SK-N-SH (cell line): ENCODE data around the gene PRKG1. TPM values are rescaled to one million over a fixed set of nuclear protein-coding genes. Genes with fewer than 3 reads are reported as not detected.
A peak's percentile ranks its signal among the peaks of the same experiment; 100 is the strongest.
"Not testable (repeated sequence)": the region's sequence is repeated elsewhere in the genome, so short reads cannot be mapped to it uniquely, and the experiment has no call there.

Source experiments
- CTCF ChIA-PET: fragments of 300-600, 350-600 bp; formaldehyde crosslinking; extraction: SDS; loops from one replicate; lab custom pipeline; 2021; lab: Yijun Ruan, JAX
- POLR2A ChIA-PET: fragments of 350-600 bp; sonication (Branson Sonifier 250); formaldehyde crosslinking; extraction: SDS; loops from one replicate; lab custom pipeline; 2020; ENCODE audit warnings: antibody characterized with exemption, inconsistent platforms; lab: Yijun Ruan, JAX
- DNase-seq: peaks from one replicate; pipeline ENCODE4 v3.0.0; 2012
- H2AFZ ChIP-seq: fragments of 200-600 bp; sonication (generic); 2 replicates; pipeline ENCODE4 v1.8.1; 2016; ENCODE audit warnings: antibody characterized with exemption, mild to moderate bottlenecking, low read depth
- H3F3A ChIP-seq: fragments of 200-600 bp; sonication (generic); replicated peaks from 2 replicates; pipeline ENCODE3; 2016; ENCODE audit warnings: antibody characterized with exemption, mild to moderate bottlenecking; ENCODE audit not compliant: insufficient read depth
- H3K27ac ChIP-seq, 2 experiments: fragments of 200-500 bp in 1 of 2; fragments of 200-600 bp in 1 of 2; sonication (Bioruptor generic) in 1 of 2; sonication (generic), shearing (Covaris generic) in 1 of 2; 2 replicates each; pipeline versions ENCODE4 v1.5.1 to v1.6.1; 2014 to 2016; ENCODE audit warnings: low read depth in 2 of 2, inconsistent platforms in 1 of 2, low read length in 1 of 2, mild to moderate bottlenecking in 1 of 2, mixed read lengths in 1 of 2
- H3K27me3 ChIP-seq: fragments of 200-600 bp; sonication (generic), shearing (Covaris generic); 2 replicates; pipeline ENCODE4 v1.6.1; 2016; ENCODE audit warnings: mixed run types; ENCODE audit not compliant: insufficient read depth
- H3K36me3 ChIP-seq, 2 experiments: fragments of 200-500 bp in 1 of 2; fragments of 200-600 bp in 1 of 2; sonication (Bioruptor generic) in 1 of 2; sonication (generic) in 1 of 2; replicated peaks in 1 of 2; 2 replicates each; pipeline versions ENCODE3 to v1.5.1; 2014 to 2016; ENCODE audit warnings: low read length in 1 of 2, mild to moderate bottlenecking in 1 of 2; ENCODE audit not compliant: insufficient read depth in 2 of 2, control insufficient read depth in 1 of 2
- H3K4me1 ChIP-seq, 2 experiments: fragments of 200-500 bp in 1 of 2; fragments of 200-600 bp in 1 of 2; sonication (Bioruptor generic) in 1 of 2; sonication (generic), shearing (Covaris generic) in 1 of 2; 2 replicates each; pipeline versions ENCODE4 v1.5.1 to v1.6.1; 2014 to 2016; ENCODE audit warnings: low read depth in 1 of 2, low read length in 1 of 2, mixed run types in 1 of 2; ENCODE audit not compliant: insufficient read depth in 2 of 2, control insufficient read depth in 1 of 2
- H3K4me2 ChIP-seq: fragments of 200-600 bp; sonication (generic), shearing (Covaris generic); 2 replicates; pipeline ENCODE4 v1.6.1; 2017; ENCODE audit warnings: mixed run types
- H3K4me3 ChIP-seq, 2 experiments: fragments of 200-500 bp in 1 of 2; fragments of 200-600 bp in 1 of 2; sonication (Bioruptor generic) in 1 of 2; sonication (generic), shearing (Covaris generic) in 1 of 2; 2 replicates each; pipeline versions ENCODE4 v1.5.1 to v1.8.1; 2014 to 2016; ENCODE audit warnings: low read depth in 2 of 2, inconsistent platforms in 1 of 2, low read length in 1 of 2, mild to moderate bottlenecking in 1 of 2, mixed read lengths in 1 of 2, moderate library complexity in 1 of 2
- H3K79me2 ChIP-seq: fragments of 200-600 bp; sonication (generic); 2 replicates; pipeline ENCODE4 v1.8.1; 2017; ENCODE audit warnings: mild to moderate bottlenecking; ENCODE audit not compliant: insufficient read depth
- H3K9ac ChIP-seq: fragments of 200-600 bp; sonication (generic); 2 replicates; pipeline ENCODE4 v1.6.1; 2017; ENCODE audit warnings: mixed run types
- H3K9me2 ChIP-seq: fragments of 200-600 bp; sonication (generic); 2 replicates; pipeline ENCODE4 v1.6.1; 2017; ENCODE audit warnings: mixed run types
- H3K9me3 ChIP-seq: fragments of 200-600 bp; sonication (generic); 2 replicates; pipeline ENCODE4 v1.6.1; 2017; ENCODE audit warnings: mixed run types, mild to moderate bottlenecking, moderate library complexity
- H4K20me1 ChIP-seq: fragments of 200-600 bp; sonication (generic); 2 replicates; pipeline ENCODE4 v1.6.1; 2017; ENCODE audit warnings: mild to moderate bottlenecking, mixed run types; ENCODE audit not compliant: insufficient read depth
- FOXJ3 ChIP-seq: sonication (generic); formaldehyde crosslinking; IDR thresholded peaks from 2 replicates; pipeline ENCODE4 v1.5.1; 2020; ENCODE audit warnings: mild to moderate bottlenecking, missing genetic modification reagents
- FOXM1 ChIP-seq: IDR thresholded peaks from 2 replicates; pipeline ENCODE4 v1.4.0; 2012; ENCODE audit warnings: low read depth, mild to moderate bottlenecking
- JUND ChIP-seq: IDR thresholded peaks from 2 replicates; pipeline ENCODE4 v1.4.0; 2012
- MAX ChIP-seq: IDR thresholded peaks from 2 replicates; pipeline ENCODE4 v1.4.0; 2012; ENCODE audit warnings: low read depth
- MXI1 ChIP-seq: IDR thresholded peaks from 2 replicates; pipeline ENCODE4 v1.6.1; 2012; ENCODE audit warnings: mild to moderate bottlenecking, low read depth, low read length, improper control_type of control experiment
- NRF1 ChIP-seq: IDR thresholded peaks from 2 replicates; pipeline ENCODE4 v1.6.1; 2012; ENCODE audit warnings: low read depth, mild to moderate bottlenecking, low read length
- PBX3 ChIP-seq: IDR thresholded peaks from 2 replicates; pipeline ENCODE4; 2012
- RCOR1 ChIP-seq: fragments of 150-350 bp; IDR thresholded peaks from 2 replicates; pipeline ENCODE4 v1.6.1; 2017; ENCODE audit warnings: antibody characterized with exemption, low read length
- SMC3 ChIP-seq: IDR thresholded peaks from 2 replicates; pipeline ENCODE4 v1.6.1; 2012; ENCODE audit warnings: low read depth, low read length, improper control_type of control experiment
- TCF12 ChIP-seq: IDR thresholded peaks from 2 replicates; pipeline ENCODE4 v1.4.0; 2012
- USF1 ChIP-seq: IDR thresholded peaks from 2 replicates; pipeline ENCODE4 v1.4.0; 2012; ENCODE audit warnings: low read depth, borderline replicate concordance
- YY1 ChIP-seq: IDR thresholded peaks from 2 replicates; pipeline ENCODE4 v1.4.0; 2012; ENCODE audit warnings: low read depth, mild to moderate bottlenecking
- ZBTB33 ChIP-seq: IDR thresholded peaks from 2 replicates; pipeline ENCODE4 v1.4.0; 2012; ENCODE audit warnings: low read depth, borderline replicate concordance
- WGBS: methylation state at CpG from one replicate; pipeline ENCODE4 v1.1.6; 2017; ENCODE audit warnings: low lambda C conversion rate; 5-methylcytosine and 5-hydroxymethylcytosine counted together
- polyA plus RNA-seq, 3 experiments: library from polyadenylated mRNA; depleted of rRNA; stranded (reverse); fragments of >200 nt; gene quantifications; 2 replicates each; pipeline ENCODE4 v1.2.3, GENCODE V29; 2012

PRKG1 gene
- polyA plus RNA-seq, 1 of the 3 experiments (the other 2 are of a cell fraction), result 4.1 TPM

GRCh38 chr10:51389415-51390321 is 315.4 kb downstream of the PRKG1 start (continued):
- TF ChIP-seq ZBTB33, result peak; percentile 53; the same call in 1 of the 2 replicates
- TF ChIP-seq FOXJ3, result no peak
- TF ChIP-seq SMC3, result peak; percentile 72
- TF ChIP-seq PBX3, result peak; percentile 75
- no peak for TF ChIP-seq NRF1
- TF ChIP-seq RCOR1, result no peak
- TF ChIP-seq JUND, result peak; percentile 64
- 0 out of 2 replicates have a peak, but pooled peaks have one; percentile 22 for TF ChIP-seq USF1
- 0 out of 2 replicates have a peak, but pooled peaks have one; percentile 70 for TF ChIP-seq FOXM1

- H3K4me1 ChIP-seq, CTCF ChIA-PET, H3K79me2 ChIP-seq, H3K9me3 ChIP-seq, POLR2A ChIA-PET, H3K27me3 ChIP-seq, H3K27ac ChIP-seq, DNase-seq, H3K4me2 ChIP-seq, H3K9me2 ChIP-seq, H3K4me3 ChIP-seq, H2AFZ ChIP-seq, H3K36me3 ChIP-seq, H3K9ac ChIP-seq, H4K20me1 ChIP-seq: not testable (repeated sequence)
- H3F3A ChIP-seq, result peaks cover 20% of the 10 kb centered on the region
- no CpG with 5 or more reads among the region's 29 CpGs for WGBS
These were observed 318.7 kb downstream of the PRKG1 start for GRCh38 chr10:51393006-51393405.

GRCh38 chr10:51394039-51394438 is 319.8 kb downstream of the PRKG1 start:
- Histone ChIP-seq H3K9me2 (no peaks in the 10 kb centered on the region), H4K20me1 (no peaks in the 10 kb centered on the region), H3K4me2 (no peak overlapping the region), H3K4me3 (no peak overlapping the region), H3K36me3 (no peaks in the 10 kb centered on the region), H3K4me1 (peaks cover 4 to 9% of the 10 kb centered on the region in 2 experiments; a peak in 3 of 4 replicates), H3K9ac (no peak overlapping the region), H3F3A (peaks cover 18% of the 10 kb centered on the region), H2AFZ (no peak overlapping the region), H3K79me2 (no peaks in the 10 kb centered on the region), H3K27ac (no peak overlapping the region), H3K9me3 (no peaks in the 10 kb centered on the region), H3K27me3 (no peaks in the 10 kb centered on the region)
- no peak for DNase-seq
- ChIA-PET CTCF (interaction anchor here (1.9 kb wide), 1 partner anchor 567 kb away, joined by 4 read pairs; no protein-coding TSS in a partner anchor), POLR2A (no interaction called here)
- TF ChIP-seq MAX, result no peak
- no peak for TF ChIP-seq YY1
- TF ChIP-seq JUND, result no peak
- TF ChIP-seq RCOR1, result no peak
- no peak for TF ChIP-seq NRF1
- no peak for TF ChIP-seq TCF12
- TF ChIP-seq MXI1, result no peak
- WGBS, result 93% methylated on average over 3 of the region's 3 CpGs
